Tibial artery (tissue), 4 donors: ENCODE results near the gene NUP153.

Experiments used
- DNase-seq, 2 donors: peaks; one replicate each; pipeline ENCODE4 v3.0.0-alpha.2; 2019
- H3K27ac ChIP-seq, 2 donors: fragments of 200-600 bp; sonication (generic) in 1 of 2; 1 replicate in 1 of 2; 2 replicates in 1 of 2; pipeline ENCODE4 v1.5.1; 2018 to 2019; ENCODE audit warnings: mild to moderate bottlenecking in 1 of 2
- H3K27me3 ChIP-seq, 2 donors: fragments of 200-600 bp; sonication (generic) in 1 of 2; one replicate each; pipeline versions ENCODE4 v1.5.1 to v1.6.0; 2016 to 2019
- H3K36me3 ChIP-seq, 3 donors: fragments of 200-600 bp; sonication (generic) in 2 of 3; one replicate each; pipeline ENCODE4 v1.5.1; 2016 to 2019; ENCODE audit warnings: mild to moderate bottlenecking in 2 of 3
- H3K4me1 ChIP-seq, 4 donors: fragments of 200-600 bp; sonication (generic) in 2 of 4; 1 replicate in 3 of 4; 2 replicates in 1 of 4; pipeline ENCODE4 v1.5.1; 2016 to 2019
- H3K4me3 ChIP-seq, 2 donors: fragments of 200-600 bp; sonication (generic) in 1 of 2; 1 replicate in 1 of 2; 2 replicates in 1 of 2; pipeline ENCODE4 v1.5.1; 2018 to 2019; ENCODE audit warnings: mild to moderate bottlenecking in 2 of 2
- H3K9me3 ChIP-seq, 3 donors: fragments of 200-600 bp; sonication (generic) in 1 of 3; one replicate each; pipeline ENCODE4 v1.5.1; 2016 to 2019
- intact Hi-C: fragments of 100-400 bp; cut with DNase I; formaldehyde crosslinking; loops from one replicate; pipeline ENCODE4 v1.15.0; 2023; ENCODE audit warnings: low total_unique reads
- TF ChIP-seq, protein P1 (sequence below), 2 experiments: fragments of 200-600 bp in 1 of 2; fragments of 450-650 bp in 1 of 2; IDR thresholded peaks; one replicate each; pipeline ENCODE4 v1.5.1; 2017 to 2019; ENCODE audit warnings: antibody characterized with exemption in 2 of 2, mild to moderate bottlenecking in 1 of 2, moderate library complexity in 1 of 2

The NUP153 gene

GRCh38 chr6:17666646-17667045 lies 40.1 kb downstream of the NUP153 start:
- H3K27ac ChIP-seq: no peak overlapping the region
- H3K36me3 ChIP-seq: peaks cover 70 to 80% (median 72%) of the 10 kb centered on the region in 3 donors
- intact Hi-C loops: no loop called here
- TF ChIP-seq, protein P1, sequence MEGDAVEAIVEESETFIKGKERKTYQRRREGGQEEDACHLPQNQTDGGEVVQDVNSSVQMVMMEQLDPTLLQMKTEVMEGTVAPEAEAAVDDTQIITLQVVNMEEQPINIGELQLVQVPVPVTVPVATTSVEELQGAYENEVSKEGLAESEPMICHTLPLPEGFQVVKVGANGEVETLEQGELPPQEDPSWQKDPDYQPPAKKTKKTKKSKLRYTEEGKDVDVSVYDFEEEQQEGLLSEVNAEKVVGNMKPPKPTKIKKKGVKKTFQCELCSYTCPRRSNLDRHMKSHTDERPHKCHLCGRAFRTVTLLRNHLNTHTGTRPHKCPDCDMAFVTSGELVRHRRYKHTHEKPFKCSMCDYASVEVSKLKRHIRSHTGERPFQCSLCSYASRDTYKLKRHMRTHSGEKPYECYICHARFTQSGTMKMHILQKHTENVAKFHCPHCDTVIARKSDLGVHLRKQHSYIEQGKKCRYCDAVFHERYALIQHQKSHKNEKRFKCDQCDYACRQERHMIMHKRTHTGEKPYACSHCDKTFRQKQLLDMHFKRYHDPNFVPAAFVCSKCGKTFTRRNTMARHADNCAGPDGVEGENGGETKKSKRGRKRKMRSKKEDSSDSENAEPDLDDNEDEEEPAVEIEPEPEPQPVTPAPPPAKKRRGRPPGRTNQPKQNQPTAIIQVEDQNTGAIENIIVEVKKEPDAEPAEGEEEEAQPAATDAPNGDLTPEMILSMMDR (IDR thresholded peaks at IDR 0.05): no peak
- H3K27me3 ChIP-seq: no peaks in the 10 kb centered on the region
- no peaks in the 10 kb centered on the region for H3K4me1 ChIP-seq
- H3K9me3 ChIP-seq: no peaks in the 10 kb centered on the region
- no peak for DNase-seq
- H3K4me3 ChIP-seq: no peak overlapping the region

GRCh38 chr6:17665132-17665531 lies 41.6 kb downstream of the NUP153 start:
- Histone ChIP-seq H3K27me3 (no peaks in the 10 kb centered on the region), H3K9me3 (no peaks in the 10 kb centered on the region), H3K27ac (no peak overlapping the region), H3K4me3 (no peak overlapping the region), H3K36me3 (peaks cover 73 to 83% (median 75%) of the 10 kb centered on the region in 3 donors), H3K4me1 (no peaks in the 10 kb centered on the region)
- intact Hi-C loops: no loop called here
- no peak for DNase-seq
- TF ChIP-seq, protein P1 (IDR thresholded peaks at IDR 0.05): no peak

DNA sequence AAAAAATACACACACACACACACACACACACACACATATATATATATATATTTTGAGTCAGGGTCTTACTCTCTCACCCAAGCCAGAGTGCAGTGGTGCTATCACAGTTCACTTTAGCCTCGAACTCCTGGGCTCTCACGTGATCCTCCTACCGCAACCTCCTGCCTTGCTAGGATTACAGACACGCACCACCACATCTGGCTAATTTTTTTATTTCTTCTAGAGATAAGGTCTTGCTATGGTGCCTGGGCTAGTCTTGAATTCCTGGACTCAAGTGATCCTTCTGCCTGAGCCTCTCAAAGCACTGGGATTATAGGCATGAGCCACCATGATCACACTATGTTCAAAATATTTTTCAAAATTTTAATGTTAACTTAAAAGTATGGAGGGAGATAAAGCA lies 43.5 kb downstream of the NUP153 start:
- H3K4me1 ChIP-seq: peaks cover 0 to 2% (median 0%) of the 10 kb centered on the region in 4 donors
- TF ChIP-seq, protein P1 (IDR thresholded peaks at IDR 0.05): no peak
- no peak overlapping the region for H3K27ac ChIP-seq
- intact Hi-C loops: no loop called here
- peaks cover 63 to 82% (median 73%) of the 10 kb centered on the region in 3 donors for H3K36me3 ChIP-seq
- no peaks in the 10 kb centered on the region for H3K9me3 ChIP-seq
- H3K27me3 ChIP-seq: no peaks in the 10 kb centered on the region
- no peak overlapping the region for H3K4me3 ChIP-seq
- no peak for DNase-seq

DNA sequence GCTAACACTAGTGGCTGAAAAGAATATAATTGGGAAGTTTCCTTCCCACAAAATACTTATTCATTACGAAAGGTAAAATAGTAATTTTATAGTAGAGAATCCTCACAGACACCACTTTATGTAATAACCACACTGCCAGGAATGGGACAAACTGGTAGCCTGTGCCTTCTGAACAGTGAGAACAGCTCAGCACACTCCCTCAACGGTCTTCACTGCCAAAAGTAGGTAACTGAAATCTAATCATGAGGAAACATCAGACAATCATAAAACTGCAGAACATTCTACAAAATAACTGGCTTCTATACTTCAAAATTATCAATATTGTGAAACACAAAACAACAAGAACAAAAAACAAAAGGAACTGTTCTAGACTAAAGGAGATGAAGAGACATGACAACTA lies 44.1 kb downstream of the NUP153 start:
- peaks cover 58 to 75% (median 67%) of the 10 kb centered on the region in 3 donors for H3K36me3 ChIP-seq
- H3K4me3 ChIP-seq: no peak overlapping the region
- DNase-seq: no peak
- peaks cover 0 to 8% (median 0%) of the 10 kb centered on the region in 4 donors for H3K4me1 ChIP-seq
- H3K27me3 ChIP-seq: no peaks in the 10 kb centered on the region
- TF ChIP-seq, protein P1 (IDR thresholded peaks at IDR 0.05): no peak
- intact Hi-C loops: no loop called here
- no peaks in the 10 kb centered on the region for H3K9me3 ChIP-seq
- H3K27ac ChIP-seq: no peak overlapping the region

DNA sequence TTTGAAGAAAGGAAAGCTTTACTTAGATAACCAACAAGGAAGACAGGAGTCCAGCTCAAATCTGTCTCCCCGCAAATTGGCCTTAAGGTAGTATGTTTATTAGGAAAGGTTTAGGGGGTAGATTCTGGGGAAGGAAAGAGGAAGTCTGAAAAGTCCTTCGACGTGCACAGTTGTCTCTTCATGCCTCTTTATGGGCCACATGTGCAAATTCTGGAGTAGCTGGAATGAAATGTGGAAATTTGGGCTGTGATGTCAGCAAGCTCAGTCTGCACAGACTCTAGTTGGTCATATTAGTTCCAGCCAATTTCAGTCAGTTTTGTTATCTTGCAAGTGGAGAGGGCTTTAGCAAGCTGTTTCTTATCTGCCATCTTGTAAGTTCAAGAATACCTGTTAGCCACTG lies 50.1 kb downstream of the NUP153 start:
- H3K4me1 ChIP-seq: peaks cover 0 to 18% (median 0%) of the 10 kb centered on the region in 4 donors
- H3K27me3 ChIP-seq: no peaks in the 10 kb centered on the region
- no peak for DNase-seq
- peaks cover 20 to 44% (median 21%) of the 10 kb centered on the region in 3 donors for H3K36me3 ChIP-seq
- H3K4me3 ChIP-seq: no peak overlapping the region
- no peak overlapping the region for H3K27ac ChIP-seq
- intact Hi-C loops: no loop called here
- TF ChIP-seq, protein P1 (IDR thresholded peaks at IDR 0.05): no peak
- H3K9me3 ChIP-seq: no peaks in the 10 kb centered on the region

DNA sequence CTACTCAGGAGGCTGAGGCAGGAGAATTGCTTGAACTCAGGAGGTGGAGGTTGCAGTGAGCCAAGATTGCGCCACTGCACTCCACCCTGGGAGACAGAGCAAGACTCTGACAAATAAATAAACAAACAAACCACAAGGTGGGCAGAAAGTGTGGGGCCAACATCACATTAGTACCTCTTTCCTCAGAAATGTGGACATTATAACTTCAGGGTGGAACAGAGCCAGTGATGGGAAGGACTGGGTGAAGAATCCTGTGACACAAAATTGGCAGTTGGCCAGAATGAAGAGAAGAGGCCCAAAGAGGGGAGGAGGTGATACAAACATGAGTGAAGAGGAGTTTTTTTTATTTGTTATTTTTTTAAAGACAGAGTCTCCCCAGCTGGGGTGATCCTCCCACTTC lies 50.6 kb downstream of the NUP153 start:
- Histone ChIP-seq H3K27me3 (no peaks in the 10 kb centered on the region), H3K36me3 (peaks cover 15 to 38% (median 16%) of the 10 kb centered on the region in 3 donors), H3K4me1 (peaks cover 0 to 19% (median under 1%) of the 10 kb centered on the region in 4 donors), H3K4me3 (no peak overlapping the region), H3K27ac (no peak overlapping the region), H3K9me3 (no peaks in the 10 kb centered on the region)
- DNase-seq: no peak
- TF ChIP-seq, protein P1 (IDR thresholded peaks at IDR 0.05): no peak
- intact Hi-C loops: no loop called here
